ENCODE data around the gene PCSK5.

DNA sequence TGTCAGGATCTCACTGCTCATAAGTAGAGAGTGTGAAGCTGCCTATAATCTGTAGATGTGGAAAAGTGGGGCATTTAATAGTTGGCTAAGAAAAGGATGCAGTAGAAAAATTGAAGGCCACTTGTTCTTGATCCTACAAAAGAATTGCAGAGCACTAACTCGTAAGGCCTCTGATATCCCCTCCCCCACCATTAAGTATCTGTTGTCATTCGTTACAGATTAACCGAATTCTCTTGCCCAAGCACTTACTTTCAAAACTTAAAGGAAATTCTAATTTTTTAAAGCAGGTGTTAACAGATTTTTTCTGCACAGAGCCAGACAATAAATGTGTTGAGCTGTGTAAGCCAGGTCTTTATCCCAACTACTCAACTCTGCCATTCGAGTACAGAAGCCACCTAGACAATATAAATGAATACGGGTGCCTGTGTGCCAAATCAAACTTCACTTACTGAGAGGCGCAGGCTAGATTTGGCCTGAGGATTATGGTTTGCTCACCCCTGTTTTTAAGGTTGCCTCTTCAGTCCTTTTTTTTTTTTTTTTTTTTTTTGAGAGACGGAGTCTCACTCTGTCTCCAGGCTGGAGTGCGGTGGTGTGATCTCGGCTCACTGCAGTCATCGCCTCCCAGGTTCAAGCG lies 268.9 kb downstream of the PCSK5 start:
- TF ChIP-seq, protein P1, sequence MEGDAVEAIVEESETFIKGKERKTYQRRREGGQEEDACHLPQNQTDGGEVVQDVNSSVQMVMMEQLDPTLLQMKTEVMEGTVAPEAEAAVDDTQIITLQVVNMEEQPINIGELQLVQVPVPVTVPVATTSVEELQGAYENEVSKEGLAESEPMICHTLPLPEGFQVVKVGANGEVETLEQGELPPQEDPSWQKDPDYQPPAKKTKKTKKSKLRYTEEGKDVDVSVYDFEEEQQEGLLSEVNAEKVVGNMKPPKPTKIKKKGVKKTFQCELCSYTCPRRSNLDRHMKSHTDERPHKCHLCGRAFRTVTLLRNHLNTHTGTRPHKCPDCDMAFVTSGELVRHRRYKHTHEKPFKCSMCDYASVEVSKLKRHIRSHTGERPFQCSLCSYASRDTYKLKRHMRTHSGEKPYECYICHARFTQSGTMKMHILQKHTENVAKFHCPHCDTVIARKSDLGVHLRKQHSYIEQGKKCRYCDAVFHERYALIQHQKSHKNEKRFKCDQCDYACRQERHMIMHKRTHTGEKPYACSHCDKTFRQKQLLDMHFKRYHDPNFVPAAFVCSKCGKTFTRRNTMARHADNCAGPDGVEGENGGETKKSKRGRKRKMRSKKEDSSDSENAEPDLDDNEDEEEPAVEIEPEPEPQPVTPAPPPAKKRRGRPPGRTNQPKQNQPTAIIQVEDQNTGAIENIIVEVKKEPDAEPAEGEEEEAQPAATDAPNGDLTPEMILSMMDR (conservative IDR thresholded peaks at IDR 0.05; ENCODE audit: low read length) = no peak
- no peak for TF ChIP-seq EZH2phosphoT487 (IDR thresholded peaks at IDR 0.05; ENCODE audit: borderline replicate concordance, low read depth, low read length)

Data from OCI-LY7 (cell line).